Activated T-cell treated with anti-CD3 and anti-CD28 coated beads for 4 hours (primary cell): ENCODE results near the gene ZC3H12A.

Source experiments
- DNase-seq: peaks from one replicate; pipeline ENCODE4 v3.0.0-alpha.2; 2020

Gene ZC3H12A

GRCh38 chr1:37474046-37474696 lies at the start of gene ZC3H12A:
TSS of gene ZC3H12A (plus strand) at chr1:37474580. CDS start at chr1:37475497, 917 bp downstream.
- DNase-seq, result peak; percentile 93

- no peak for DNase-seq
These were observed 49.2 kb upstream of the ZC3H12A start for GRCh38 chr1:37425221-37425620.

GRCh38 chr1:37429029-37429428 lies 45.4 kb upstream of the ZC3H12A start:
- no peak for DNase-seq

GRCh38 chr1:37430103-37430985 lies 44.0 kb upstream of the ZC3H12A start:
- no peak for DNase-seq

- DNase-seq, result no peak
These were observed 41.7 kb upstream of the ZC3H12A start for GRCh38 chr1:37432716-37433115.

GRCh38 chr1:37433171-37433570 lies 41.2 kb upstream of the ZC3H12A start:
- DNase-seq, result no peak

- DNase-seq, result peak; percentile 59
These were observed 39.8 kb upstream of the ZC3H12A start for GRCh38 chr1:37434292-37435225.

GRCh38 chr1:37437087-37437486 lies 37.3 kb upstream of the ZC3H12A start:
- DNase-seq, result no peak

GRCh38 chr1:37438037-37438868 lies 36.1 kb upstream of the ZC3H12A start:
- DNase-seq, result no peak

- no peak for DNase-seq
These were observed 35.5 kb upstream of the ZC3H12A start for GRCh38 chr1:37438869-37439343.

- no peak for DNase-seq
These were observed 34.9 kb upstream of the ZC3H12A start for GRCh38 chr1:37439349-37439995.

- no peak for DNase-seq
These were observed 32.9 kb upstream of the ZC3H12A start for GRCh38 chr1:37441490-37441889.

GRCh38 chr1:37442139-37442538 lies 32.2 kb upstream of the ZC3H12A start:
- no peak for DNase-seq

GRCh38 chr1:37442644-37443043 lies 31.7 kb upstream of the ZC3H12A start:
- DNase-seq, result no peak

GRCh38 chr1:37446874-37447273 lies 27.5 kb upstream of the ZC3H12A start:
- no peak for DNase-seq

- DNase-seq, result no peak
These were observed 26.2 kb upstream of the ZC3H12A start for GRCh38 chr1:37448185-37448584.

GRCh38 chr1:37448691-37449417 lies 25.5 kb upstream of the ZC3H12A start:
- DNase-seq, result no peak

- DNase-seq, result peak; percentile 35
These were observed 24.4 kb upstream of the ZC3H12A start for GRCh38 chr1:37449936-37450335.

- no peak for DNase-seq
These were observed 22.0 kb upstream of the ZC3H12A start for GRCh38 chr1:37452416-37452815.

- no peak for DNase-seq
These were observed 20.7 kb upstream of the ZC3H12A start for GRCh38 chr1:37453647-37454046.

GRCh38 chr1:37455516-37455915 lies 18.9 kb upstream of the ZC3H12A start:
- no peak for DNase-seq
